ENCODE data around the gene ZNF837.

ZNF837 gene

DNA sequence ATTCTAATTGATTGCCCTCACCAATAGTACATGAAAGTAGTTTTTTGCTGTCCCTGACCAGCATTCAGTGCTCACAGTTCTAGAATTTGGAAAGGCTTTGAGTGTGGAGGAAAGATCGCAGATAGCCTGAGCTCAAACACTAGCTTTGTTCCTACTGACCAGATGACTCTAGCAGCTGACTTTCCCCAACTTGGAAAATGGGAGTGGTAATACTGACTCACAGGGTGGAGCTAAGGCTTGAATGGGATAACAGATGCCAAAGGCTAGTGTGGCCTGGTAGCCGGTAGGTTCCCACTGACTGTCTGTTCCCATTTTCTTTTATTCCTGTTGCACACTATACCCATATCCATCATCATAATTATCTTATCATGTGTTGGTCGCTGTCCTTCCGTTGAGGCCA lies 50.4 kb downstream of the ZNF837 start:
- no peak for DNase-seq (ENCODE audit: insufficient read length, low spot score)
- TF ChIP-seq, protein P1, sequence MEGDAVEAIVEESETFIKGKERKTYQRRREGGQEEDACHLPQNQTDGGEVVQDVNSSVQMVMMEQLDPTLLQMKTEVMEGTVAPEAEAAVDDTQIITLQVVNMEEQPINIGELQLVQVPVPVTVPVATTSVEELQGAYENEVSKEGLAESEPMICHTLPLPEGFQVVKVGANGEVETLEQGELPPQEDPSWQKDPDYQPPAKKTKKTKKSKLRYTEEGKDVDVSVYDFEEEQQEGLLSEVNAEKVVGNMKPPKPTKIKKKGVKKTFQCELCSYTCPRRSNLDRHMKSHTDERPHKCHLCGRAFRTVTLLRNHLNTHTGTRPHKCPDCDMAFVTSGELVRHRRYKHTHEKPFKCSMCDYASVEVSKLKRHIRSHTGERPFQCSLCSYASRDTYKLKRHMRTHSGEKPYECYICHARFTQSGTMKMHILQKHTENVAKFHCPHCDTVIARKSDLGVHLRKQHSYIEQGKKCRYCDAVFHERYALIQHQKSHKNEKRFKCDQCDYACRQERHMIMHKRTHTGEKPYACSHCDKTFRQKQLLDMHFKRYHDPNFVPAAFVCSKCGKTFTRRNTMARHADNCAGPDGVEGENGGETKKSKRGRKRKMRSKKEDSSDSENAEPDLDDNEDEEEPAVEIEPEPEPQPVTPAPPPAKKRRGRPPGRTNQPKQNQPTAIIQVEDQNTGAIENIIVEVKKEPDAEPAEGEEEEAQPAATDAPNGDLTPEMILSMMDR (IDR thresholded peaks at IDR 0.05; ENCODE audit: insufficient read depth, missing control alignments) = no peak
- no peak for FAIRE-seq

DNA sequence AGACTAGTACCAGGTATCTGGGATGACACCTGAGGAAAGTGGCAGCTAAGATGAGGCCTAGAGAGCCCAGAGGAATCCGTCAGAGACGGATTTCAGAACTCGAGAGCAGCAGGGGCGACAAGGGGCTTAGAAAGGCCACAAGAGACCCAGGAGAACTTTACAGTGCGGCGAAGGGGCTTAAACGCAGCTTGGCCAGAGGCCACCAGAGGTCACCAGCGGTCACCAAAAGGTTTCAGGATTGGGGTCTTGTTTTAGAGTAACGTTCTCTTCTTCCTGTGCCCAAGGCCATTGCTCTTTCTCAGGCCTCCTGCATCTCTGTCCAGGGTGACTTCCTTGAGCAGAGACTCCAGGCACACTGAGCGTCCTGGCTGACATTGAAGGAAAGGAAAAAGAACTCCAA lies 51.8 kb downstream of the ZNF837 start:
- TF ChIP-seq, protein P1 (IDR thresholded peaks at IDR 0.05; ENCODE audit: insufficient read depth, missing control alignments) = no peak
- DNase-seq (ENCODE audit: insufficient read length, low spot score) (no peak), FAIRE-seq (no peak)

DNA sequence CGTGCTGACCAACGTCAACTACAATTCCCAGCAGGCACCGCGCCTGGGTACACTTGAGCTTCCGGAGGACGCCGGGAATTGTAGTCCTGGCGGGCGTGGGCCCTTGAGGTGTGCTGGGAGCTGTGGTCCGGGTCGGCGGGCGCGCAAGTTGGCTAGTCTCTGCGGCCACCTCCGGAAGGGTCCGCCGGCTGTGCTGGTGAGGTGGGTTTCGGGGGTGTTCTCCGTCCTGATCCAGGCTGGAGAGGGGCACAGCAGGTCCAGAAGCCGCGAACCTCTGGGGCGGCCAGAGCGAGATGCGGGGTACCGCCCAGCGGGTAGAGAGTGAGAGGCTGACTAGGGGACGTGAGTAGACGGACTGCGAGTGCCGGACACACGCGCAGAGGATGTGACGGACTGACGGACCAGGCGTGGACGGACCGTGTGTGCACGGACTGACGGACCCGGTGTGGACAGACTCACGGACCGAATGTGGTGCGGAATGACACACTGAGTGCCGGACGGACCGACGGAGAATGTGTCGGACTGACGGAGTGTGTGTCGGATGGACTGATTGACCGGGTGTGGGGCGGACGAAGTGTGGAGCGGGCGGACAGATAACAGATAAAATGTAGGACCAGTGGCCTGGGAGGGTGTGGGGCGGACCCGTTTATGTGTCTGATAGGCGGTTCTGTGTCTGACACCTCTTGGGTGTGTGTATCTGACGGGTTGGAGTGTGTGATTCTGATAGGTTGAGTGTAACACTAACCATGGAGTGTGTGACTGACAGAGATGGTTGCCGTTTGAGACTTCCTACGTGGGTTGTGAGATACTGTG lies 53.7 kb downstream of the ZNF837 start, which contains the start of gene ZSCAN22:
Gene ZSCAN22 (plus strand): TSS at position 81 of the 813 bp plus-strand sequence. CDS start 7,809 bp downstream, outside the sequence.
- no peak for FAIRE-seq

DNA sequence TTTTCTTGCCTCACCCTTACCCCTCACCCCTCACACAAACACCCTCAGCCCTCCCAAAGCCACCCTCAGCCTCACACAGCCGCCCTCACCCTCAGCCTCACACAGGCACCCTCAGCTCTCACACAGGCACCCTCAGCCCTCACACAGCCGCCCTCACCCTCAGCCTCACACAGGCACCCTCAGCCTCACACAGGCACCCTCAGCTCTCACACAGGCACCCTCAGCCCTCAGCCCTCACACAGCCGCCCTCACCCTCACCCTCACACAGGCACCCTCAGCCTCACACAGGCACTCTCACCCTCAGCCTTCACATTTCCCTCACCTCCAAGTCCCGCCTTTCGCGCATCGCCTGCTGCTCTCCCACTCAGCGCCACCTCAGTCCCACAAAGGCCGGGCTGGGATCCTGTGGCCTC lies 54.3 kb downstream of the ZNF837 start:
- DNase-seq (ENCODE audit: insufficient read length, low spot score) = no peak
- FAIRE-seq = no peak
- TF ChIP-seq, protein P1 (IDR thresholded peaks at IDR 0.05; ENCODE audit: insufficient read depth, missing control alignments) = no peak

More for the DNA sequence above, 53.7 kb downstream of the ZNF837 start, which contains the start of gene ZSCAN22:
- TF ChIP-seq, protein P1 (IDR thresholded peaks at IDR 0.05; ENCODE audit: insufficient read depth, missing control alignments) = no peak
- DNase-seq (ENCODE audit: insufficient read length, low spot score) = peak; percentile 70

DNA sequence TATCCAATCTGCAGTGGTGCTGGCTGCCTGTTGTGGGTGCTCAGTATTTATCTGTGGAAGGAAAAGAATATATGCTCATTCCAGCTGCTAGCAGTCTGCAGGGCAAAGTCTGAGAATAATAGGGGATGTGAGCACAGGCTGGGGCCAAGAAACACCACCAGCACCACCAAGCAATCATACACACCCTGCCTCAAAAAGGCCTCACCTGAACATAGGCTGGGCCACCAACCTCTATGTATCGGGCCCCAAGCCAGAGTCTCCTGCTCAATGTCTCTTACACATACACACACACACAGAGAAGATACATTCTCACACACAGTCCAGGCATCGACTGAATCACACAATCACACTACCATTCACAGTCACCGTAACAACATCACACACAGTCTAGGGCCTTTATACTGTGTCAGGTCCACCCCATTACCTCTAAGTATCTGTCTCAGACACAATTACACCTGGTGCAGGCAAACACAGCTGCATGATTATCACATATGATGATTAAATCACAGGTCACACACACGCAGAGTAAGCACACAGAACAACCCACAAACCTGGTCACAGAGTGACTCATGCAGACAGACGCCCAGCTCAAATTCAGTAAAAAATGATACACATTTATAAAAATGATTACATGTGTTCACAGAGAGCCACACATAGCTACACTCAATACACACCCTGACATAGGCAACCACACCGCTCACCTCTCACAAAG lies 55.4 kb downstream of the ZNF837 start:
- FAIRE-seq = no peak
- DNase-seq (ENCODE audit: insufficient read length, low spot score) = no peak
- TF ChIP-seq, protein P1 (IDR thresholded peaks at IDR 0.05; ENCODE audit: insufficient read depth, missing control alignments) = no peak

DNA sequence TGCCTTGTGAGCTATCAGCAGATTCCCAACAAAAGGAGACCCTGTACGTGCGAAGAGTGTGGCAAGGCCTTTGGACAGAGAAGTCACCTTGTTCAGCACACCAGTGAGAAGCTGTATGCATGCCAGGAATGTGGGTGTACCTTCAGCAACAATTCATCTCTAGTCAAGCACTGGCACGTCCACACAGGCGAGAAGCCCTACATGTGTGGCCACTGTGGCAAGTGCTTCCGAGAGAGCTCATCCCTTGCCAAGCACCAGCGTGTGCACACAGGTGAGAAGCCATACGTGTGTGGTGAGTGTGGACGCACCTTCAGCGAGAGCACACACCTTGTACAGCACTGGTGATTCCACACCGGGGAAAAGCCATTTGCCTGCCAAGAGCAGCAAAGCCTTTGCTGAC lies 61.6 kb downstream of the ZNF837 start:
- FAIRE-seq (no peak), DNase-seq (ENCODE audit: insufficient read length, low spot score) (no peak)
- TF ChIP-seq, protein P1 (IDR thresholded peaks at IDR 0.05; ENCODE audit: insufficient read depth, missing control alignments) = no peak
